GM12872 (cell line): ENCODE measurements around the gene TRIM26.

Experiments used
- CTCF ChIP-seq: IDR thresholded peaks from 3 replicates; pipeline ENCODE4 v1.5.1; 2011; ENCODE audit warnings: low read depth, mild to moderate bottlenecking, low read length, moderate library complexity; ENCODE audit not compliant: insufficient read depth

TRIM26 gene

DNA sequence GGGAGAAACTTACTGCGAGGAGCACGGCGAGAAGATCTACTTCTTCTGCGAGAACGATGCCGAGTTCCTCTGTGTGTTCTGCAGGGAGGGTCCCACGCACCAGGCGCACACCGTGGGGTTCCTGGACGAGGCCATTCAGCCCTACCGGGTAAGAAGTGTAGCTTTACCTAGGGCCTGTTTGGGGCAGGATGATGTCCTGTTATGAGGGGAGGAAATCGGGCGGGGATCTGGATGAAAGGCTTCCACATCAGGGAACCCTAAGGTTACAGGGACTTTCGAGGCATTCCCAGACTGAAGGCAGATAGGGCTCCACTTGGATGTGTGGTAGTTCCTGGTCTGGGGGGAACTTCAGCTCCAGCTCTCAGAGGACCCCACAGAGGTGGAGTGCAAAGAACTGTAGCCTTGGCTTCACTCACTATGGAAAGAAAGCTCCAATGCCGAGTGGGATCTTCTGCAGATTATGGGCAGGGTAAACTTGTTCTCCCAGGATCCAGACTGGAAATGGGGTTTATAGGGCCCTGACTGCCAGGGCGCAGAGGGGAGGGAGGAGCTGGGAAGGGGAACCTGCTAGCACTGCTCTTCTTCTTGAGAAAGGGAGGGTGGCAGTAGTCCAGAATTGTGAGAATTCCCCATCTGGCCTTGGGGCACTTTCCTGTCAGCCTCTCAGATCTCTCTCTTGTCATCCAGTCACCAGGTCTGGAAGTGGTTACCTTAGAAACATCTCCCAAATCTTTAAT lies 49.1 kb downstream of the TRIM26 start:
- TF ChIP-seq CTCF, result no peak

GRCh38 chr6:30163090-30163917 lies 49.9 kb downstream of the TRIM26 start, which contains the start of gene TRIM15:
TRIM15 (plus strand) TSS chr6:30163546; CDS start chr6:30163685, 139 bp downstream.
- TF ChIP-seq CTCF, result no peak

DNA sequence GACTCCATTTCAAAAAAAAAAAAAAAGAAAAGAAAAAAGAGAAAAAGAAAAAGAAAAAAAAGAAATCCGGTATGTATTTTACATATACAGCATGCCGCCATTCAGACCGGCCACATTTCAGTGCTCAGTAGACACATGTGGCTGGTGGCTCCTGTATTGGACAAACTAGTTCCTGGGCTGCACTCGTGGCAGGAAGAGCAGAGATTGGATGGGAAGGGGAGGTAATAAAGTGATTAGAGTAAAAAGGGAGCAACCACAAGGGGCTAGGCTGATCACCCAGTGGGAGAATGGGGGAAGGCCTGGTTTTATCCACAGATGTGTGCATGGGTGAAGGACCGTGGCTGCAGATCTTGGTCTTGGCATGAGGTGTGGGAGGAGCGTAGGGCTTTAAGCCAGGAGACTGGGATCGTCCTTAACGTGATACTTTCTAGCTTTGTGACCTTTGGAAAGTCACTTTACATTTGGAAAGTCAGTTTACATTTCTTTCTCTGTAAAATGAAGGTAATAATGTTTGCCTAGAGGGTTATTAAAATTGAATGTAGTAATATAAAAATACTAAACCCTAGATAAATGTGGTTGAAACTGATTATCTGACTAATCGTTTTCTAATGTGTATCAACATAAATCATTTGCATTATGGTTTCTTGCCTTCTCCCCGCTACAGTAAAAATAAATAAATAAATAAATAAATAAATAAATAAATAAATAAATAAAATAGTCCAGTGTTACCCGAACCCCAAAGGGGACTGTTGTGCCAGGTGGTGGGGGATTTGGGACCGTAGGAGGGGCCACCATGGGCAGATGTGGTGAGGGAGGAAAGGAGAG lies 50.7 kb downstream of the TRIM26 start:
- TF ChIP-seq CTCF, result no peak

DNA sequence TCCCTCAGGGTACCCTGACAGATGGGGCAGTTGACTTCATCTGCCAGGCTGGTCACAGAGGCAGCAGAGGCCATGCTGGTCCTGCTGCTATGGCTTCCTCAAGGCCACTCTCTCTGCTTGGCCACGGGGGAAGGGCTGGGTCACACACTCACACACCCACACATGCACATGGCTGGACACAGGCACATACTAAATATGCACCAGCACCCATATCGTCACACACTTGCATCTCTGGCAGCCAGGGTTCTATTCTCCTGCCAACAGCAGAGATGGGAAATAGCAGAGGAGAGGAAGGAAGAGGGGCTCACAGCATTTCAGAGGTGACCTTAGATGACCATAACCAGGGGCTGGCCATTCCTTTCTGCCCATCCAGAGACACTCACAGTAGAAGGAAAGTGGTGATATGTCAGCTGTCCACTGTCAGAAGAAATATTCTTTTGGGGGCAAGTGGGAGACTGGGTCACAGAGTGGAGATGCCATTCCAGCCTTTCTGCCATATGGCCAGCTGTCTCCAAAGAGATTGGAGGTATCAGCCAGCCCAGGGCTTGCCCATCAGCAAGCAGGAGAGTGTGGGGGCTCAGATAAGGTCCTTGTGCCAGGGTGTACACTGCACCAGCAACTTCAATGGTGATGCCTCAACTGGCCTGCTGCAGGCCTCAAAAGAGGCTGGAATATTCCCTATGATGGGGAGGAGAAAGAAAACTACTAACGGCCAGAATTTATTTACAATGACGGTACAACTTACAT lies 52.2 kb downstream of the TRIM26 start, which contains the start of gene TRIM10:
Gene TRIM10, minus strand, starts transcription at position 427 of the 747 bp plus-strand sequence. Its CDS starts 353 bp downstream, at position 74.
- no peak for TF ChIP-seq CTCF

- TF ChIP-seq CTCF, result no peak
These were observed 53.0 kb downstream of the TRIM26 start for GRCh38 chr6:30160008-30160784.

DNA sequence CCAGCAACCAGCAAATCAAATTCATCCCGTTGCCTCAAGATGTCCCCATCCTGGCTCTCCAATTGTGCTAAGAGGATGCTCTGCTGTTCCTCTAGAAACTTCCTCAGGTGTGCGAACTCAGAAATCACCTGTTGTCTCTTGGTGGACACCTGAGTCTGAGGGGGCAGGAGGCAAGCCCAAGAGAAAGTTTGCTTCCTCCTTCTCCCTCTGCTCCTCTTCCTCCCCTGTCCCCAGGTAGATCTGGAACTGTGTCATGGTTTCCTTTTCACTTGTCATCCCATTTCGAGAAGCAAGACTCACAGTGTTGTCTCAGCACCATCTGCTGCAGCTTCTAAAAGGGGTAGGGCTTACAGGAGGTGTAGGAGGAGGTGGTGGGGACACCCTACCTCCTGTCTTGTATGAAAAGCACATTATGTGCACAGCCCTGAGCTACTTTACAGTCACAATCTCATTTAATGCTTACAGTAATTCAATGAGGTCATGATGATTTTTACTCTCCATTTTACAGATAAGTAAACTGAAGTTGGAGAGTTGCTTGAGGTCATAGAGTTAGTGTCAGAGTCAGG lies 54.6 kb downstream of the TRIM26 start:
- no peak for TF ChIP-seq CTCF
